HT-29 (cell line): ENCODE measurements around the gene ZSCAN20. TPM values are rescaled to one million over a fixed set of nuclear protein-coding genes. Genes with fewer than 3 reads are reported as not detected.

ENCODE experiments used
- DNase-seq: peaks from one replicate; pipeline ENCODE4 v3.0.0-alpha.2; 2015; ENCODE audit warnings: low spot score
- total RNA-seq: library from RNA; depleted of rRNA; stranded (reverse); fragments of >200 nt; shearing (Covaris generic); gene quantifications from 2 replicates; pipeline ENCODE4 v1.2.3, GENCODE V29; 2014; rRNA removed

The ZSCAN20 gene
- total RNA-seq, 1 experiment from 2014 or later, result 4.2 TPM

DNA sequence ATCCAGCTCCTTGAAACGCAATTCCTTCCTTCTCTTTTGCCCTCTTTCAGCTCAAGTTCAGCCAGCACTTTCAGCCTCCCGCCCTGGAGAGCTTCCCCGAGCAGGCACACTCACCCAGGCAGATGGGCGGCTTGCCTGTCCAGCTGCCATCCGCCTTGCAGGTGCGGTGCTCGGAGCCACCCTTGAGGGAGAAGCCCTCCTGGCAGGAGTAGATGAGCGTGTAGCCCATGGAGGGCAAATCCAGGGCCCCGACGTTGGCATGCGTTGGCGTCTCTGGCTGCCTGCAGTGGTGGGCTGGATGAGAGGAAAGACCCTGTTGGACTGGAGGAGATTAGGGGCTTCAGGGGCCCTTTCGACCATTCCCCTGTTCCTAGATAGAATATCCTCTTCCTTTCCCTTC is 60.5 kb downstream of the ZSCAN20 start:
- DNase-seq, result no peak

DNA sequence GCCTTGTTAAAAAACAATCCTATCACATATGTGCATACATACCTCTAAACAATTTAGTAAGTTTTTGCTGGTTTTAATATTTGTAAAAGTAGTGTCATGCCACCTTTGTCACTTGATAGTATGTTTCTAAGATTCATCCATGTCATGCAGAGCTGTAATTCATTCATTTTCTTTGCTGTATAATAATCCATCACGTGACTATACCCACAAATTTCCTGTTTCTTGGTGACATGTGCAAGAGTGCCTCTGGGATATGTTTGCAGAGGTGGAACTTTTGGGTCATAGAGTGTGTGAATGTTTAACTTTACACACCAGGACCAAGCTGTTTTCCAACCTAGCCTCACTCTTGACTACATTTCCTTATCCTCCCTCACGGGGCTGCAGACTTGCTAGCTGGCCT is 62.9 kb downstream of the ZSCAN20 start:
- DNase-seq, result no peak

DNA sequence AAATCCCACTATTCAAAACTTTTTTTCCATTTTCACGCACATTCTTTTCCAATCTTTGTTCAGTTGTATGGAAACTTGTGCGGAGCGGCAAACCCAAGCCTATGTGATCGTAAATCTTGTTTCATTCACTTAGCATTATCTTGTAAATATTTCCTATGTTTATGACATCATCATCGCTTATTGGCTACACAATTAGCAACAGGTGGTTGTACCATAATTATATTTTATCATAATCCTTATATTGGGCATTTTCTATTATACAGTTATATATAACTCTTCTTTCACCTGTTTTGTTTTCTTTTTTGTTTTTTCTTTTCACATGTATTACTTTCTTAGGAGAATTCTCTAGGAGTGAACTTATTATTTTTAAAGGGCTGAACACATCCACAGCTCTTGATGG is 65.4 kb downstream of the ZSCAN20 start:
- no peak for DNase-seq

DNA sequence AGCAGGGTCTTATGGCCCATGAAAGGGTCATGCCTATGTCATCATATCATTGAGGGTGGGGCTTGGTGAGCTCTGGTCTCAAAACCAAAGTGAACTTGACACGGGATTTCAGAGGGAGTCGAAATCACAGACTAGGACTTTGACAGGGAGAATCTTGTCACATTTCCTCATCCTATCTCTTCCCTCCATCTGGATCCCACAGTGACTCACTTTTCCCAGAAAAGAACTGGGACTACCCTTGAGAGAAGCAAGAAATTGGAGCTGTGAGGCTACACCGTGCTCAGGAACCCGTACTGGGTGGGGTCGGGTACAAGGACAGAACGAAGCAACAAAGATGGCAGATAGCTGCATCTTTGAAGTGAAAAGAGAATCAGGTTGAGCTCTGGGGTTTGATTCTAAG is 69.5 kb downstream of the ZSCAN20 start:
- no peak for DNase-seq

Other genes with a start within 250 kb of the ZSCAN20 start
- 1.2 and 1.3 TPM in 2 replicates for gene ZNF362, start 216.2 kb upstream of the ZSCAN20 start, total RNA-seq
- 0.10 and 1.0 TPM in 2 replicates for gene A3GALT2, start 151.5 kb upstream of the ZSCAN20 start, total RNA-seq
- gene PHC2, start 41.5 kb upstream of the ZSCAN20 start, total RNA-seq, result 148 and 166 TPM in 2 replicates